ENCODE results near the gene AP5S1. TPM values are rescaled to one million over a fixed set of nuclear protein-coding genes. Genes with fewer than 3 reads are reported as not detected.

Gene AP5S1
- total and polyA plus RNA-seq, 10 of the 15 experiments (the other 5 are each of a cell fraction or from before 2014, with no cell fraction given): 3.8 to 13.2 (median 7.8) TPM

GRCh38 chr20:3861191-3861590 lies 40.8 kb downstream of the AP5S1 start:
- POLR2A ChIA-PET: interaction anchor here (0.6 kb wide), 1 partner anchor 41 kb away, joined by 4 read pairs; no protein-coding TSS in a partner anchor
- FAIRE-seq: no peak
- H3K9me3 ChIP-seq (replicated peaks; ENCODE audit: control insufficient read depth, insufficient read depth, low read length): peaks cover 1% of the 10 kb centered on the region; the same call in 1 of the 3 replicates
- DNase-seq (ENCODE audit: low read depth, low spot score): no peak
- SMC1A ChIA-PET (ENCODE audit: uncharacterized antibody, unreplicated experiment): no interaction called here
- no peak overlapping the region for H3K27ac ChIP-seq (ENCODE audit: control insufficient read depth, insufficient read depth)
- 98% methylated on average over 7 of the region's 7 CpGs for WGBS (ENCODE audit: insufficient coverage, insufficient replicate concordance, low lambda C conversion rate, missing lambda C conversion rate)
- CTCF ChIA-PET: no interaction called here
- no peak for TF ChIP-seq CREM (IDR thresholded peaks at IDR 0.05; ENCODE audit: low read depth)
- TF ChIP-seq ZNF384 (IDR thresholded peaks at IDR 0.05; ENCODE audit: borderline replicate concordance, low read depth, low read length): no peak
- no peak for TF ChIP-seq KDM1A (IDR thresholded peaks at IDR 0.05; ENCODE audit: borderline replicate concordance)
- no peak for TF ChIP-seq MXI1 (IDR thresholded peaks at IDR 0.05; ENCODE audit: low read depth, low read length)
- no peak for TF ChIP-seq CBX5 (IDR thresholded peaks at IDR 0.05; ENCODE audit: low read depth)
- no peak for TF ChIP-seq MEF2B (IDR thresholded peaks at IDR 0.05; ENCODE audit: partially characterized antibody, poor library complexity, severe bottlenecking)
- no peak for TF ChIP-seq NR2C1 (IDR thresholded peaks at IDR 0.05)
- no peak for TF ChIP-seq RBBP5 (conservative IDR thresholded peaks at IDR 0.05)
- no peak for TF ChIP-seq NR2C2 (IDR thresholded peaks at IDR 0.05; ENCODE audit: borderline replicate concordance, control insufficient read depth, insufficient read length, low read depth)
- TF ChIP-seq HDAC6 (IDR thresholded peaks at IDR 0.05; ENCODE audit: unreplicated experiment): no peak
- H4K20me1 ChIP-seq (ENCODE audit: control insufficient read depth, insufficient read depth): no peaks in the 10 kb centered on the region
- no peak overlapping the region for H2AFZ ChIP-seq (ENCODE audit: control insufficient read depth, low read depth, low read length)
- H3K9ac ChIP-seq (ENCODE audit: control insufficient read depth, insufficient read depth, low read length): no peak overlapping the region
- no peak overlapping the region for H3K4me2 ChIP-seq (ENCODE audit: control insufficient read depth, insufficient read depth)
- no peaks in the 10 kb centered on the region for H3K79me2 ChIP-seq (ENCODE audit: control insufficient read depth, insufficient read depth, low read length)
- RAD21 ChIA-PET (ENCODE audit: unreplicated experiment): no interaction called here
- no peak overlapping the region for H3K4me3 ChIP-seq
- H3K27me3 ChIP-seq (replicated peaks in 1 of 2; ENCODE audit: control insufficient read depth in 2 of 2, insufficient read depth in 2 of 2, low read length in 1 of 2): no peaks in the 10 kb centered on the region
- no peak for ATAC-seq
- no peaks in the 10 kb centered on the region; the same call in 1 of the 2 replicates for H3K4me1 ChIP-seq (ENCODE audit: control insufficient read depth, insufficient read depth, low read length)
- no TSS peak for BruUV-seq (replicated peaks)
- intact Hi-C loops (cut with micrococcal nuclease; ENCODE audit: unreplicated experiment) (no loop called here), in situ Hi-C loops (cut with MboI) (no loop called here)
- H3K36me3 ChIP-seq (ENCODE audit: control insufficient read depth in 2 of 2, insufficient read depth in 2 of 2, low read length in 1 of 2): peaks cover 27 to 39% of the 10 kb centered on the region in 2 experiments
